GM19455 (cell line): ENCODE measurements around the gene MLXIP.
"Not testable (repeated sequence)": the region's sequence is repeated elsewhere in the genome, so short reads cannot be mapped to it uniquely, and the experiment has no call there.

Source experiments
- ATAC-seq: cut with Tn5 transposase; IDR thresholded peaks from one replicate; pipeline ENCODE4 v1.9.1; 2021; ENCODE audit not compliant: unreplicated experiment

Gene MLXIP

DNA sequence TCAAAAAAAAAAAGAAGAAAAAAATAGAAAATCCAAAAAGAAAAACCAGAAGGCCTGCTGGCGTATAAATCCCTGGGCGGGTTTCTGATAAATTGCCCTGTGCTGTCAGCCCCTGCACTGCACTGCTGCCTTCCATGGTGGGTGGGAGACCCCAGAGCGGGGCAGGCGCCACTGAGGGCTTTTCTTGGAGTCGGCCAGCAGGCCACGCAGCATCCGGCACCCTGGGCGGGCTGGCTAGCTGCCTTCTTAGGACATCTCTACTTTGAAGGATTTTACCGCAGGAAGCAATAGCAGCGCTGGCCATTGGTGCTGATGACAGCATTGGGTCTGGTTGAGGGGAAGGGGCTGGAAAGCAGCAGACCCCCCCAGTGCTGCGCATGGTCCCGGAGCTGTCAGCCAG lies 66.3 kb downstream of the MLXIP start:
- ATAC-seq = no peak

DNA sequence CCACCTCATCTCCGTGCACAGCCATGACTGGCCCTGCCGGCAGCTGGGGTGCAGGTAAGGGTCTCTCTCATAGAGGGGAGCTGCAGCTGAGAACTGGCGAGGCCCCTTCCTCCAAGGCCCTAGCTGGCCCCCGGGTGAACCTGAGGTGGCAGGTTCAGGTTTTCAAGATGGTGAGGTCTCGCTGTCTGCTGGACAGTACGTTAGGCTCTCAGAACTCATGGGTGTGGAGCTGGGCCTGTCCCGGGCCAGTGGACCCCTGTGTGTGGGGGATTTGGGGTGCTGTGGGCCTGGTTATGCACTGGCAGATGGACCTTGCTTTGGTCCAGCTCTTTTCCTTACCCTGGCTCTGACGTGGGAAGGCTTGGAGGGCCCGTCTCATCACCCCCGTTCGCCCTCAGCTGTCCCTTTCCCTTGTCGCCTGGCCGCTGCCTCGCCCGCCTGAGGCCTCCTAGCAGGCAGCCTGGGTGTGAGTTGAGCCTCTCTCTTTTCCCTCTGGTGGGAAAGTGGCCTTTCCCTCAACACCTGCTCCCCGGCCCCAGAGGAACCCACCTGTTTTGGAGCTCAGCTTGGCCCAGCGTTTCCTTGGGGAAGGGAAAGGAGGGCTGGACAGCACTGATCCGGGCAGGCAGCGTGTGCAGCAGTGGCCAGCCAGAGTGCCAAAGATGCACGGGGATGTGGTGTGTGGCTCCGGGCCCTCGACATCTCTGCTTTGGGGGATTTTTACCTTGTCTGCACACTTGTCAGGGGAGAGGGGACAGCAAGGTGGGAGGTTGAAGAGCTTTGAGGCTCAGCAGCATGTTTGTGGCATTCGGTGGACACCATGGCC lies 67.2 kb downstream of the MLXIP start:
- ATAC-seq = no peak

DNA sequence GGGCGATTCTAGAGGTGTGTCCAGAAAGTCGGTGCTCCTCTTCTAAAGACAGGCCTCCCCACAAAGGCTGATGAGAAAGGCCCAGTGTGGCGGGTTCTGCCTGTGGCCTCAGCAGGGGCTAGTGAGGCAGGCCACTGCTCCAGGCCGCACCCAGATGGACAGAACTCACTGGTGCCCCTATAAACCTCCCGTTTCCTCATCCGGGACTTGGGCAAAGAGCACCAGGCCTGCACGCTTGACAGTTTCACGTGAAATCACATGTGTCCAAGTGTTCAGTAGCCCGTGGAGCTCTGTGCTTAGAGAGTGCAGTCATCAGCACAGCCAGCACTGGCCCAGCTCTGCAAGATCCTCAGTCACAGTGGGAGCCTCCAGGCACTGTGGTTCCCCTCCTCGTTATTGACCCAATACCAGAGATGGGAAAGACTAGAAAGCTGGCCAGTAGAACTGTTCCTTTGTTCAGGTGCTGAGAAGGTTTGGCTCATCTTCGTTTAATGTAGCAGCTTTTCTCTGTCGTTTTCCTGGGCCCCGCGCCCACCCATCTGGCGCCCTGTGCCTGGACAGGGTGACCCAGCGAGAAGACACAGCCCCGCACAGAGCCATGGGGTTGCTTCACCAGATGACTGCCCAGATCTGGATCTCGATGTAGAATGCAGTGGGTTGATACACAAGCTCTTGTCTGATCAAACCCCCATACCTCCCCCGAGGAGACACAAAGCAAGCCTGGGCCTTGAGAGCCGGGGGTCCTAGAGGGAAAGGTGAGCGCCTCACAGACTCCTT lies 69.1 kb downstream of the MLXIP start:
- ATAC-seq = no peak

DNA sequence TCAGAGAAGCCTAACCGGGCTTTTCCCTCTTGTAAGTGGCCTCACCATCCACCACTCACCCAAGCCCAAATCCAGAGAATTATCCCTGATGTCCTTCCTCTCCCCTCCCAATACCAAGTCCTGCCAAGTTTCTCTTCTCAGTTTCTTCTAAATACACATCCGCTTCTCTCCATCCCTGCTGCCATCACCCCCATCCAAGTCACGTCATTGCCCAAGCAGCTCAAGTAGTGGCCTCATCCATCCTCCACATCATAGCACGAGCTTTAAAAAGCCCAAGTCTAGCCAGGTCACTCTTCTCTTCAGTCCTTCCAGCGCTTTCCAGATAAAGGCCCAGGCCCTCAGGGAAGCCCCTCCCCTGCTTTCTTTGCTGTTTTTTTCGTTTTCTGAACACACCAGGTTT lies 70.1 kb downstream of the MLXIP start:
- no peak for ATAC-seq

DNA sequence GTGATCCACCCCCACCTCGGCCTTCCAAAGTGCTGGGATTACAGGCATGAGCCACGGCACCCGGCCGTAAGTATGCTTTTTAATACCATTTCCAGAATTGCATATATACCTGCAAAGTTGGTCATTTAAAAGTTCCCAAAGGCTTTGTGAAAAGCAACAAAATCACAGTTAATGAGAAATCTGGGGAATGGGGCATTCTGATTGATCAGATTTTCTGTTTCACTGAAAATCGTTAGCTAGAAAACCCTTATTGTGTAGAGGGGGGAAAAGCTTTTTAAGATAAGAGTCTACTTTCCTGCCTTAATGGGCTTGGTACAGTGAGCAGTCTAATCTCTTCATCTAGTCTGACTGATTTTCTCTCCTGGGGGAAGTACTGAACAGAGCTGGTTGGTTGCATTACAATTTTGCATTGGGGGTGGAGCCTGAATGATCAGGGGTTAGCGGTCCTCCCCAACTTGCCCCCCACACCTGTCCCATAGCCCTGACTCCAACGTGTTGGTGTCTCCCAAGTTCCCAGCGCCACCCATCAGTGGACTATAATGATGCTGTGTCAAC lies 71.6 kb downstream of the MLXIP start:
- ATAC-seq = no peak

DNA sequence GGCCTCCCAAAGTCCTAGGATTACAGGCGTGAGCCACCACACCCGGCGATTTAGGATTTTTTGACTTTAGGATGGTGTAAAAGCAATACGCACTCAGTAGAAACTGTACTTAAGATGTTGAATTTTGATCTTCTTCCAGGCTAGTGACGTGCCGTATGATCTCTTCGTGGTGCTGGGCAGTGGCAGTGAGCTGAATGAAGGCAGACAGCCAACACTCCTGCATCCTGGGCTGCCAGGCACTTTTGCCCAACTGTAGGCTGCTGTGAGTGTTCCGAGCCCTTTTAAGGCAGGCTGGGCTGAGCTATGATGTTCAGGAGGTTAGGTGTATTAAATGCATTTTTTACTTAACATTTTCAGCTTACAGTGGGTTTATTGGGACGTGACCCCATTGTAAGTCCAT lies 74.2 kb downstream of the MLXIP start:
- no peak for ATAC-seq

DNA sequence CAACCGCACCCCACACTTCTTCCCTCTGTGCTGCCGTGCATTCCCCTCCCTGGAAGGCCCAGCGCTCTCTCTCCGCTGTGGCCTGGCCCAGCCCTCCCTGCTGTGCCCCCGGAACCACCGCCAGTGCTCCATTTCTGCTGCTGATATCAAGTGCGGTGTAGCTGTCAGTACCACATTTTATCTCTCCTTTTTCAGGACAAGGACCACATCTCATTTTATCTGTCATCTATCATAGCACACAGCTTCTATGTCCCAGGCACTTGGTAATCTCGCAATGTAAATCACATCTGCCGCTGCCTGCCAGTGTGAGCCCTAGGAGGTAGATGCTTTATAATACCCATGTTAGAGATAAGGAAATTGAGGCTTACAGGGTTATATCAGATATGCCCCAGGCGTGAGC lies 77.1 kb downstream of the MLXIP start:
- no peak for ATAC-seq

DNA sequence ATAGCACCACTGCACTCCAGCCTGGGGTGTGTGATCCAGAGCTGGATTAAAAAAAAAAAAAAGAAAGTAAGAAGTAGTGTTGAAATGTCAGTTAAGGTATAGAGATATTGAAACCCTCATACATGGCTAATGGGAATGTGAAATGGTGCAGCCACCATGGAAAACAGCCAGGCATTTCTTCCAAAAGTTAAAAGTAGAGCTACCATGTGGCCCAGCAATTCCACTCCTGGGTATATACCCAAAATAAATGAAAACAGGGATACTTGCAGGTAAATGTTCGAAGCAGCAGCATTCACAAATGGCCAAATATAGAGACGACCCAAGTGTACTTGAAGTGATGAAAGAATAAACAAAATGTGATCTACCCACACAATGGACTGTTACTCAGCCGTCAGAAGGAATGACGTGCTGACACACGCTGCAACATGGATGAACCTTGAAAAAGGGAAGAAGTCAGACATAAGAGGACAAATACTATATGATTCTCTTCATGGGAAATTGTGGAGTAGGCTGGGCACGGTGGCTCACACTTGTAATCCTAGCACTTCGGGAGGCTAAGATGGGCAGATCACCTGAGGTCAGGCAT lies 80.2 kb downstream of the MLXIP start:
- no peak for ATAC-seq

DNA sequence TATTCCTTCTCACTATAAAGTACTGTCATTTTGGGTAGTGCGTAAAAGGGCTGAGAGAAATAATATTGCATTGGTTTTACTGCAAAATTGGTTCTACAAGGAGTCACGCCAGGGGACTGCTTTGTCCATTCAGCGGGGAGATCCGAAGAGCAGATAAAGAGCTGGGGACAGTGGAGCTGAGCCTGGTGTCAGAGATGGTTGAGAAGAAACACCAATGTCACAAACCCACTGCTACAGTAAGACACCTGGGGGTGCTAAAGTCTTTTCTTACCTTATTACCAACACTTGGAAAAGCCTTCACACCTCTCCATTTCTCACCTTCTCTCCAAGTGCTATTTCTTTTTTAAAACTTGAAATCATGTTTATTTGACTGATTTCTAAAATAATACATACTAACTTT lies 81.3 kb downstream of the MLXIP start:
- no peak for ATAC-seq

DNA sequence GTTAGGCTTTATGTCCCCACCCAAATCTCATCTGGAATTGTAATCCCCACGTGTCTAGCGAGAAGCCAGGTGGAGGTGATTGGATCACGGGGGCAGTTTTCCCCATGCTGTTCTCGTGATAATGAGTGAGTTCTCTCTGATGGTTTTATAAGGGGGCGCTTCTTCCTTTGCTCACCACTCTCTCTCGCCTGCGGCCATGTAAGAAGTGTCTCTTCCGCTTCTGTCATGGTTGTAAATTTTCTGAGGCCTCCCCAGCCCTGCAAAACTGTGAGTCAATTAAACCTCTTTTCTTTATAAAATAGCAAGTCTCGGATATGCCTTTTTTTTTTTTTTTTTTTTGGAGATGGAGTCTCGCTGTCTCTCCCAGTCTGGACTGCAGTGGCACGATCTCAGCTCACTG lies 82.2 kb downstream of the MLXIP start:
- no peak for ATAC-seq

DNA sequence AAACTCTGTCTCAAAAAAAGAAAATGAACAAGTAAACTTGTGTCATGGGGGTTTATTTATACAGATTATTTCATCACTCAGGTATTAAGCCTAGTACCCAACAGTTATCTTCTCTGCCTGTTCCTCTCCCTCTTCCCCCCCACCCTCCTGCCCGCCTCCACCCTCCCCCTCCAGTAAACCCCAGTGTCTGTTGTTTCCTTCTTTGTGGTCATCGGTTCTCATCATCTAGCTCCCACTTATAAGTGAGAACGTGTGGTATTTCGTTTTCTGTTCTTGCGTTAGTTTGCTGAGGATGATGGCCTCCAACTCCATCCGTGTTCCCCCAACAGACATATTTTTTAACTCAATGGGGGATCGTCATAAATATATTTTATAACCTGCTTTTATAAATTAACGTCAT lies 83.1 kb downstream of the MLXIP start:
- no peak for ATAC-seq

DNA sequence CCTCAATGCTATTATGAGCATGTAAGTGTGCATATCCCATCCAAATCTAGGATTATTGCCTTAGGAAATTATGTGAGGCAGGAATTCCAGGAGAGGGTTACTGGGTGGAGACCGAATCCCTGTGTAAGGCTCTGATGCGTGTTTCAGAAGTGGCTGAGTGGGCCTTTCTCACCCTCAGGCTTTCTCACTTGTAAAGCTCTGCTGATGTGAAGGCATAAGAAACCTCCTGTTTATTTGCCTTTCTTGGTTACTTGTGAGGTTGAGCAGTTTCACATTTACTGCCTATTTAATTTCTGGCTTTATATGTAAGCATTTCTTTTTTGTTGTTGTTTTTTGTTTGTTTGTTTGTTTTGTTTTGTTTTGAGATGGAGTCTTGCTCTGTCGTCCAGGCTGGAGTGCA lies 84.4 kb downstream of the MLXIP start:
- no peak for ATAC-seq

DNA sequence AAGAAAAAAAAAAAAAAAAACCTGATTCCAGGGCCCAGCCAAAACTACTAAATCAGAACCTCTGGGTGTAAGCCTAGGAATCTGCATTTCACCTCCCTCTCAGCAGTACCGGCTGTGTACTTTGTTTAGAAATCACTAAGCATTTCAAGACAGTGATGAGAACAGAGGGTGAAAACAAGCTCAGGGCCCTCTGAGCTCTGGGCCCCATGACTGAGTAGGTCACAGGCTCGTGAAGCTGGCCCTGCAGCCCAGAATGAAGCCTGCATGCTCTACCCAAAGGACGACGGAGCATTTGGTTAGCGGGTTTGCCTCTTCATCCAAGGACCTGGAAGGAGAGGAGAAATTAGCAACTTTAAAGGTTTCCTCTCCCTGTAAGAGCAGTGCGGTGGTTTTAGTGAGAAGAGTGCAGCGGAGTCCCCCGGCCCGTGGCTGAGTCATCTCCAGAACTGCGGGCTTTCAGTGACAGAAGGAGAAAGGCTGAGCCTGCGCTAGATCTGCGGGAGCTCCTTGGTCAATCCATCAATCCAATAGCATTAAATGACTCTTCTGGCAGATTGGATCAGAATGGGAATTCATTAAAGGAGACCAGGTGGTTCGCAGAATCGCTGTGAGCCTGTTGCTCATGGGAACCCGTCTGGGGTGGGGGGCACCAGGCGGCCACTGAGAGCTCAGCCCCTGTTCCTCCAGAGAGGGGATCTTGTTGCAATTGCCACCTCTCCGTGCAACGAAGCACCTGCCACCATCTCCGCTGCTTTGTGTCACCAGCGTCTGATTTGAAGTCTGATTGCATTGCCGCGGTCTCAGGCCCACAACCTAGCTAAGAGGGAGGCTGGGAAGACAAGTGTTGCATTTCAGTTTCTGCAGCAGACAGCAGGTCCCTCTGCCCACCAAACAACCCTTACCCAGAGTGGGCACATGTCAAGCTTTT lies 88.1 kb downstream of the MLXIP start:
- no peak for ATAC-seq

DNA sequence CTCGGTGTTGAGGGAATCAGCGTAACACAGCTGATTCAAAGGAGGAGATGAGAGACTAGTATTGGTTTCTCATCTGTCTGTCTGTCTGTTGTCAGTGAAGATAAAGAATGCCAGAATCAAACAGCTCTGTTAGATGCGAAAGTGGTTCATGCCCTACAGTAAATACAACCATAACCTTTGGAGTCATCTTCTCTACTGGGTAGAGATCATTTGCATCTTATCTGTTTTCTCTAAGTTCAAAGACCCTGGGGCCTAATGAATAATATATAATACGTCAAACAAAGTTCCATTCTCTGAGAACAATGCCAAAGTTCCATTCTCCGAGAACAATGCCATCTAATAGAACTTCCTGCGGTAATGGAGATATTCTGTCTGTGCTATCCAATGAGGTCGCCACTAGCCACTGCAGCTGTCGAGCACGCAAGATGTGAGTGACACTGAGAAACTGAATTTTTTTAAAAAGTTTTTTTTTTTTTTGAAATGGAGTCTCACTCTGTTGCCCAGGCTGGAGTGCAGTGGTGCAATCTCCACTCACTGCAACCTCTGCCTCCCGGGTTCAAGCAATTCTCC lies 88.9 kb downstream of the MLXIP start:
- no peak for ATAC-seq

DNA sequence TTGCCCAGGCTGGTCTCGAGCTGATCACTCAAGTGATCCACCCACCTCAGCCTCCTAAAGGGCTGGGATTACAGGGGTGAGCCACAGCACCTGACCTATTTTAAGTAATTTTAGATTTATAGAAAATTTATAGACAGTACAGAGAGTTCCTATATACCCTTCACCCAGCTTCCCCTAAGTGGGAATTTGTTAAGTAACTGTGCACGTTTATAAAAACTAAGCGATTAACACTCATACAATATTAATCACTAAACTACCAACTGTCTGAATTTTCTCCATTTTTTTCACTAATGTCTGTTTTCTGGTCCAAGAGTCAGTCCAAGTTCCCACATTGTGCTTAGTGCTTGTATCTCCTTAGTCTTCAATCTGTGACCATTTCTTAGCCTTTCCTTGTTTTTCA lies 89.9 kb downstream of the MLXIP start:
- no peak for ATAC-seq

DNA sequence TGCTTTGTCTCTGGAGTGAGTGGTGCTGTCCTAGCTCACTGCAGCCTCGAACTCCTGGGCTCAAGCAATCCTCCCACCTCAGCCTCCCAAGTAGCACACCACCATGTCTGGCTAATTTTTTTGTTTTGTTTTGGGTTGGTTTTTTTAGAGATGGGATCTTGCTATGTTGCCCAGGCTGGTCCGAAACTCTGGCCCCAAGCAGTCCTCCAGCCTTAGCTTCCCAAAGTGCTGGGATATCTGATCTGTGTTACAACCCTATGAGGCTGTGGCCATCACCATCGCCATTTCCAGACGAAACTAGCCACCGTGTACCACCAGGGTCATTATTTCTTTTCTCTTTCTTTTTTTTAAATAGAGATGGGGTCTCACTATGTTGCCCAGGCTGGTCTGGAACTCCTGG lies 92.8 kb downstream of the MLXIP start:
- ATAC-seq = no peak

DNA sequence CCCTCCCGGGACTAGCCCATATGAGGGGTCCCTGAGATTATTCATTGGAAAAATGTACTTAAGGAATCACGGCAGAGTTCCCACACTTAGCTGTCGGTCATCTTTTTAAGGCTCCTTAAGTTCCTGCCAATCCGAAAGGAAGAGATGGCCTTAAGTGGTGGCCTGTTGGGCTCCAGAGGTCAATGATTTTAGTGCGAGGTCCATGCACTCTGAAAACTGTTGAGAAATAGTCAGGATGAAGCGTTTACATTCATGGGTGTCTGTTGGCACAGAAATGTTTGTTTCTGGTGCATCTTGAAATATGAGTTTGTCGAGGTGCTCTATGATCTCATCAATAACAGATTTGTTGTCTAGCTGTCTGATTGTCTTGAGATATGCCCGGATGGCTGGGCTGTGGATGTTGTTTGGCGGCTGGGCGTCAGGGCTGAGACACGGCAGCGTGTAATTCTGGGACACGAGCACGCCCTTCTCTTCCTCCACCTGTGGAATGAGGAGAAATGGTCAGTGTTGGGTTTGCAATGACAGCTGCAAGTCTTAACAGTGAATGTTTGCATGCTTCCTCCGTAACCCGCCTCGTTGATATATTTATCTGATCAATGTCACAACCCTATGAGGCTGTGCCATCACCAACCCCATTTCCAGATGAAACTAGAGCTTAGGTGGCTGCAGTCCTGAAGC lies 93.8 kb downstream of the MLXIP start:
- no peak for ATAC-seq

DNA sequence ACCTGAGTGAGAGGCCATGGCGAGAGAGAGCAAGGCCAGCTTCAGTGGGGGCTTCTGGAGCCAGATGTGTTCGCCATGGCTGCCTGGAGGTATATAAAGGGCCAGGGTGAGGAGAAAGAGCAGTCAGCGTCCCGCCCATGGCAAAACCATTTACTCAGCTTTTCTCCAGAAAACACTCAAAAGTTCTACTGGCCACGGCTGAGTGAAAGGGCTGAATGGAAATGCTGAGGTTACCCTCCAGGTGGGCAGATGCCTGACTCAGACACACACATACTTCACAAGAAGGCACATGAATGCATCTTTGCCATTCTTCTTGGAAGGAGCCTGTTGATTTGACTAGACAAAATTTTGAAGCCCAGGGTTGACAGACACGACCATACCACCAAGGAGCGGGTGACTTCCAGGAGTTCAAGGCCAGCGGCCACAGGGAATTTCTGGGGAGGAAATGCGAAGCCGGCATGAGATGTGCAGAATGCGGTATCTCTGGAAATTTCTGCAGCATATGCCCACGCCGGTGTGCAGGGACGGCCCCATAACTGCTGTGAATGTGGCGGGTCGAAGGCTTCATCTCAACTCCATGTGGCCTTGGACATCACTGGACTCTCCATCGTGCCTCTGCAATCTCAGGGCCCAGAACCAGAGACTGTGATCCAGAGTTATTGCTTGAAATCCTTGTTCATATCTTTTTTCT lies 95.7 kb downstream of the MLXIP start, which contains the start of gene IL31:
Gene IL31, minus strand, starts transcription at position 67 of the 691 bp plus-strand sequence. Its CDS starts 49 bp downstream, at position 18.
- no peak for ATAC-seq

DNA sequence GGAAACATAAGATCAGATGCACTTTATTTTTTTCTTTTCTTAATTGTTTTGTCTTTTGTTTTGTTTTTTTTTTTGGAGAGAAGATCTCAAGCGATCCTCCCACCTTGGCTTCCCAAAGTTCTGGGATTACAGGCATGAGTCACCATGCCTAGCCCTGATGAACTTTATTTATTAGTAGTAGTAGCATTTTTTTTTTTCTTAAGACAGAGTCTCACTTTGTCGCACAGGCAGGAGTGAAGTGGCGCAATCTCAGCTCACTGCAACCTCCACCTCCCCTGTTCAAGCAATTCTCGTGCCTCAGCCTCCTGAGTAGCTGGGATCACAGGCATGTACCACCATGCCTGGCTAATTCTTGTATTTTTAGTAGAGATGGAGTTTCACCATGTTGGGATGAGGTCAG lies 97.9 kb downstream of the MLXIP start:
- ATAC-seq = not testable (repeated sequence)
